Gastroesophageal sphincter (tissue), 4 donors: ENCODE measurements around the gene PPP1CB. TPM values are rescaled to one million over a fixed set of nuclear protein-coding genes. Genes with fewer than 3 reads are reported as not detected.

Experiments used
- ATAC-seq: fragments of 150-250 bp; one replicate; pipeline ENCODE4 v1.9.1; 2016; ENCODE audit warnings: mild to moderate bottlenecking, moderate library complexity
- H3K27ac ChIP-seq, 4 donors: fragments of 200-600 bp; sonication (generic) in 3 of 4; 1 replicate in 3 of 4; 2 replicates in 1 of 4; pipeline ENCODE4 v1.5.1; 2016 to 2019
- H3K27me3 ChIP-seq: fragments of 200-600 bp; sonication (generic); one replicate; pipeline ENCODE4 v1.5.1; 2019
- H3K36me3 ChIP-seq, 2 donors: fragments of 200-600 bp; sonication (generic); one replicate each; pipeline ENCODE4 v1.5.1; 2019; ENCODE audit warnings: control low read depth in 1 of 2
- H3K4me1 ChIP-seq, 3 donors: fragments of 200-600 bp; sonication (generic); 1 replicate in 2 of 3; 2 replicates in 1 of 3; pipeline ENCODE4 v1.5.1; 2016 to 2019; ENCODE audit warnings: control low read depth in 2 of 3
- H3K4me3 ChIP-seq, 2 donors: fragments of 200-600 bp; sonication (generic); one replicate each; pipeline ENCODE4 v1.5.1; 2019; ENCODE audit warnings: mild to moderate bottlenecking in 1 of 2, moderate library complexity in 1 of 2
- H3K9me3 ChIP-seq, 3 donors: fragments of 200-600 bp; sonication (generic); one replicate each; pipeline ENCODE4 v1.5.1; 2017 to 2019; ENCODE audit warnings: control low read depth in 2 of 3
- CTCF ChIP-seq, 4 experiments: fragments of 200-600 bp in 2 of 4; fragments of 450-650 bp in 2 of 4; sonication (generic) in 1 of 4; IDR thresholded peaks; one replicate each; pipeline ENCODE4 v1.5.1; 2017 to 2019; ENCODE audit warnings: antibody characterized with exemption in 4 of 4, mild to moderate bottlenecking in 2 of 4, moderate library complexity in 2 of 4
- EP300 ChIP-seq: sonication (generic); formaldehyde crosslinking; IDR thresholded peaks from one replicate; pipeline ENCODE4 v1.6.1; 2017; ENCODE audit warnings: antibody characterized with exemption, mild to moderate bottlenecking
- POLR2A ChIP-seq, 2 donors: fragments of 450-650 bp; IDR thresholded peaks; one replicate each; pipeline ENCODE4 v1.6.1; 2017; ENCODE audit warnings: antibody characterized with exemption in 2 of 2, mild to moderate bottlenecking in 2 of 2, moderate library complexity in 1 of 2
- POLR2AphosphoS5 ChIP-seq: sonication (generic); formaldehyde crosslinking; IDR thresholded peaks from one replicate; pipeline ENCODE4 v1.6.1; 2017; ENCODE audit warnings: antibody characterized with exemption
- WGBS, 2 donors: methylation state at CpG; one replicate each; pipeline ENCODE4 v1.1.5; 2018; ENCODE audit warnings: low coverage in 1 of 2; 5-methylcytosine and 5-hydroxymethylcytosine counted together
- total RNA-seq, 4 donors: library from RNA; depleted of rRNA; stranded (reverse); fragments of >200 nt; gene quantifications; one replicate each; pipeline ENCODE4 v1.1.0, GENCODE V29; 2016

Gene PPP1CB
- total RNA-seq, 4 donors from 2014 or later: 524 to 1,194 (median 837) TPM

GRCh38 chr2:28835781-28836180 is 84.2 kb downstream of the PPP1CB start:
- Histone ChIP-seq H3K9me3 (no peaks in the 10 kb centered on the region), H3K27me3 (no peaks in the 10 kb centered on the region), H3K36me3 (no peaks in the 10 kb centered on the region), H3K27ac (no peak overlapping the region), H3K4me3 (no peak overlapping the region), H3K4me1 (no peaks in the 10 kb centered on the region)
- TF ChIP-seq CTCF (IDR thresholded peaks at IDR 0.05) (no peak), EP300 (no peak), POLR2A (IDR thresholded peaks at IDR 0.05) (no peak), POLR2AphosphoS5 (no peak)
- WGBS, 2 donors: 8 to 31% methylated on average over 2 of the region's 2 CpGs
- no peak for ATAC-seq

GRCh38 chr2:28838971-28839370 is 87.3 kb downstream of the PPP1CB start:
- 71 to 96% methylated on average over 2 of the region's 2 CpGs for WGBS, 2 donors
- ATAC-seq: no peak

GRCh38 chr2:28842042-28842441 is 90.4 kb downstream of the PPP1CB start:
- H3K27ac ChIP-seq: no peak overlapping the region
- ATAC-seq: no peak
- H3K4me3 ChIP-seq: no peak overlapping the region
- no peaks in the 10 kb centered on the region for H3K9me3 ChIP-seq
- no peaks in the 10 kb centered on the region for H3K27me3 ChIP-seq
- H3K36me3 ChIP-seq: peaks cover 0 to 27% of the 10 kb centered on the region in 2 donors
- TF ChIP-seq POLR2A (IDR thresholded peaks at IDR 0.05) (no peak), CTCF (IDR thresholded peaks at IDR 0.05) (no peak), POLR2AphosphoS5 (no peak), EP300 (no peak)
- H3K4me1 ChIP-seq: no peaks in the 10 kb centered on the region
- WGBS, 2 donors: 47 to 92% methylated on average over 2 to 3 of the region's 3 CpGs

More at GRCh38 chr2:28838971-28839370, 87.3 kb downstream of the PPP1CB start:
- TF ChIP-seq EP300 (no peak), CTCF (IDR thresholded peaks at IDR 0.05) (no peak), POLR2A (IDR thresholded peaks at IDR 0.05) (no peak), POLR2AphosphoS5 (no peak)
- Histone ChIP-seq H3K4me1 (no peaks in the 10 kb centered on the region), H3K27ac (no peak overlapping the region), H3K36me3 (peaks cover 0 to 6% of the 10 kb centered on the region in 2 donors), H3K9me3 (no peaks in the 10 kb centered on the region), H3K4me3 (no peak overlapping the region), H3K27me3 (no peaks in the 10 kb centered on the region)

Other genes with a start within 250 kb of the PPP1CB start
- 1 to 10 TPM; 1.0 to 3.9 (median 2.1) TPM for gene SPDYA, start 59.0 kb downstream of the PPP1CB start, total RNA-seq
- gene TRMT61B, start 118.5 kb downstream of the PPP1CB start, total RNA-seq: 10 to 100 TPM in 3 of 4 donors, 1 to 10 TPM in 1; 8.6 to 20.3 (median 12.7) TPM
- gene WDR43, start 142.8 kb downstream of the PPP1CB start, total RNA-seq: 10 to 100 TPM; 29.6 to 51.7 (median 39.0) TPM
- gene TOGARAM2, start 229.5 kb downstream of the PPP1CB start, total RNA-seq: 1 to 10 TPM; 1.5 to 3.8 (median 1.9) TPM